WI38 (cell line): ENCODE data around the gene PIWIL4.

Experiments used
- H3K4me3 ChIP-seq: 2 replicates; pipeline ENCODE4 v1.5.1; 2011; ENCODE audit warnings: low read depth, mild to moderate bottlenecking, control low read depth, low read length
- TF ChIP-seq, protein P1 (sequence below): IDR thresholded peaks from 2 replicates; pipeline ENCODE4 v1.5.1; 2012; ENCODE audit warnings: low read depth, mild to moderate bottlenecking, control low read depth, low read length

Gene PIWIL4

DNA sequence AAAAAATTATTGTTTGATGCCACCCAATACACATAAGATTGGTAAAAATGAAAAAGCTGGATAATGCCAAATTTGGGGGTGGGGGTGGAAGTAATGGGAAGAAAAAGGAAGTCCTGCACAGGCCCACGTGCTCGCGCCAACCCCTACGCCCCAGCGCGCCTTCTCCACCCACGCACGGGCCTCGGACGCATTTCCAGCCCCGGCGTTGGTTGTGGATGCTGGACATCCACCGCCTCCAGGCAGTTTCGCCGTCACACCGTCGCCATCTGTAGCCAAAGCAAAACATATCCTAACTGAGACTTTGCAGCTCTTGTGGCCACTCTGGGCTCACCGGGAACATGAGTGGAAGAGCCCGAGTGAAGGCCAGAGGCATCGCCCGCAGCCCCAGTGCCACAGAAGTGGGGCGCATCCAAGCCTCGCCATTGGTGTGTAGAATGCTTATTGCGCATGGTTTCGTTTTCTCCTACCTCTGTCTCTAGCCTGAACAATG is at the start of gene PIWIL4:
TSS of gene PIWIL4 (plus strand) at position 188 of the 490 bp plus-strand sequence. CDS start at position 339, 151 bp downstream.
- TF ChIP-seq, protein P1, sequence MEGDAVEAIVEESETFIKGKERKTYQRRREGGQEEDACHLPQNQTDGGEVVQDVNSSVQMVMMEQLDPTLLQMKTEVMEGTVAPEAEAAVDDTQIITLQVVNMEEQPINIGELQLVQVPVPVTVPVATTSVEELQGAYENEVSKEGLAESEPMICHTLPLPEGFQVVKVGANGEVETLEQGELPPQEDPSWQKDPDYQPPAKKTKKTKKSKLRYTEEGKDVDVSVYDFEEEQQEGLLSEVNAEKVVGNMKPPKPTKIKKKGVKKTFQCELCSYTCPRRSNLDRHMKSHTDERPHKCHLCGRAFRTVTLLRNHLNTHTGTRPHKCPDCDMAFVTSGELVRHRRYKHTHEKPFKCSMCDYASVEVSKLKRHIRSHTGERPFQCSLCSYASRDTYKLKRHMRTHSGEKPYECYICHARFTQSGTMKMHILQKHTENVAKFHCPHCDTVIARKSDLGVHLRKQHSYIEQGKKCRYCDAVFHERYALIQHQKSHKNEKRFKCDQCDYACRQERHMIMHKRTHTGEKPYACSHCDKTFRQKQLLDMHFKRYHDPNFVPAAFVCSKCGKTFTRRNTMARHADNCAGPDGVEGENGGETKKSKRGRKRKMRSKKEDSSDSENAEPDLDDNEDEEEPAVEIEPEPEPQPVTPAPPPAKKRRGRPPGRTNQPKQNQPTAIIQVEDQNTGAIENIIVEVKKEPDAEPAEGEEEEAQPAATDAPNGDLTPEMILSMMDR: no peak

DNA sequence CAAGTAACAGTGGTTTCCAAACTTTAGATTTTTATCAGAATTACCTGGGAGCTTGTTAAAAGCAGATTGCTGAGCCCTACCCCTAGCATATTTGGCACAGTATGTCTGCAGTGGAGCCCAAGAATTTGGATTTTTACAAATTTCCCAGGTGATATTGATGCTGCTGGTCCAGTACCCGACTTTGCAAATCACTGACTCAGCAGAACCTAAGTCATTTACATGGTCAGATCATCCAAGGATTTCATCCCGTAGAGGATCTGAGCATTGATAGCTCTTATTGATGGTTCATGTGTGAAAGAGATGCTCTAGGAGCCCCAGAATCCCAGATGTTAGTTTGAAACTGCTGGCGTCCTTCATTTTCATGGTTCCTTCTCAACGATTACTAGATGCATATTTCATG is 48.9 kb upstream of the PIWIL4 start:
- TF ChIP-seq, protein P1: no peak
- no peak overlapping the region for H3K4me3 ChIP-seq

More for the DNA sequence above, at the start of gene PIWIL4:
- no peak within 1 kb of the TSS for H3K4me3 ChIP-seq

DNA sequence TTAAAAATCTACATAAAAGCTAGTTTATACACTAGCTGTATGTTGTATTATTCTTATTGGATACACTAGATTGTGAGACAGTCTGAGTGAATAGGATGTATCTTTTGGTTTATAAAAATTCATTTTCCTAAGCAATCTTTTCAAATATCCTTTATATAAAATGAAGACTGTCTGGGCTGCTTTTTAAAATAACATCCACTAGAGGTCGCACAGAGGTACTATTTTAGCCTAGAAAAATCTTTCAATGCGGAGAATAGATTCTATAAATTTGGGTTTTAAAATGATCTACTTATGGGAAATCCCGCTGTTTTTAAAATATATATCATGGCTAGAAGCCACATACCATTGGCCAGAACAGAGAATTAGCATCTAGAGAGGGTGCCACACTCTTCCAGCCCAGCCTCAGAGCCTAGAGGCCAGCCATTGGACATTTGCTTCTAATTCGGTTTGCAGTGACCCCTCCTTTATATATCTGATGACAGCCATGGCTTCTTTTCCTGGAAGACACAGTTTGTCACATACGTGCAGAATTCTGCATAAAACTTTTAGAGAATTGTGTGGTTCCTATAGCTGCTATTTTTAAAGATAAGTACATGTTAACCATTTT is 47.6 kb upstream of the PIWIL4 start:
- no peak overlapping the region for H3K4me3 ChIP-seq
- TF ChIP-seq, protein P1: no peak; the same call in 1 of the 2 replicates

DNA sequence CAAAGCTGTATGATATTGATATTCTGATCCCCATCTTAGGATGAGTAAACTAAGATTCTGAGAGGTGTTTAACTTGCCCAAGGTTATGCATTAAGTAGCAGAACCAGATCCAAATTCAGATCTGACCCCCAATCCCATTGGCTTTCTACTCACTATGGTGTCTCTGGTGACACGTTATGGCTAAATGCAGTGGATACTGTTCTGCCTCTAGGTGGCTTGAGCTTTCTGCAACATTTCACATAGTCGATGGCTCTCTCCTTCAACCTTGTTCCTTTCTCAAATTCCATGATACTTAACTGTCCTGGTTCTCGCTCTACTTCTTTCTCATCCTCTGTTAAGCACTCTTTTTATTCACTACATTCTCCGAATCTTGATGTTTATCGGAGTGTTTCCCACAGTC is 45.5 kb upstream of the PIWIL4 start:
- TF ChIP-seq, protein P1: peak; percentile 26; the same call in 1 of the 2 replicates
- H3K4me3 ChIP-seq: no peak overlapping the region

DNA sequence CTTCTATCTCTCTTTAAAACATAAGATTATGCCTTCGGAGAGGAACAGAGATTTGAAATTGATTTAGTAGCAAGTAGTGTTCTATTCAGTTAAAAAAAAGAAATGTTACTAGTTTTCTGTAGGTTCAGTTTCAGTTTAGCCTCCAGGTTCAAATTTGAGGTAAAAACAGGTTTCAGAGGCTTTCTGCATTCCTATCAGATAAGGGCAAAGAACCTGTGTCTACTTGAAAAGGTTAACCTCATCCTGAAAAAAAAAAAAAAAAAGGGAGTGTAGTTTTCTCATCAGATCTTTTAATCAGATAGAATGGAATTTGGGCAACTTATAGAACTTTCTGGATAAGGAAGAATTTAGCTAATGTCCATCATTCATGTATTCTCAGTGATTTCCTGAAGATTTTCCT is 42.8 kb upstream of the PIWIL4 start:
- TF ChIP-seq, protein P1: no peak
- no peak overlapping the region for H3K4me3 ChIP-seq

DNA sequence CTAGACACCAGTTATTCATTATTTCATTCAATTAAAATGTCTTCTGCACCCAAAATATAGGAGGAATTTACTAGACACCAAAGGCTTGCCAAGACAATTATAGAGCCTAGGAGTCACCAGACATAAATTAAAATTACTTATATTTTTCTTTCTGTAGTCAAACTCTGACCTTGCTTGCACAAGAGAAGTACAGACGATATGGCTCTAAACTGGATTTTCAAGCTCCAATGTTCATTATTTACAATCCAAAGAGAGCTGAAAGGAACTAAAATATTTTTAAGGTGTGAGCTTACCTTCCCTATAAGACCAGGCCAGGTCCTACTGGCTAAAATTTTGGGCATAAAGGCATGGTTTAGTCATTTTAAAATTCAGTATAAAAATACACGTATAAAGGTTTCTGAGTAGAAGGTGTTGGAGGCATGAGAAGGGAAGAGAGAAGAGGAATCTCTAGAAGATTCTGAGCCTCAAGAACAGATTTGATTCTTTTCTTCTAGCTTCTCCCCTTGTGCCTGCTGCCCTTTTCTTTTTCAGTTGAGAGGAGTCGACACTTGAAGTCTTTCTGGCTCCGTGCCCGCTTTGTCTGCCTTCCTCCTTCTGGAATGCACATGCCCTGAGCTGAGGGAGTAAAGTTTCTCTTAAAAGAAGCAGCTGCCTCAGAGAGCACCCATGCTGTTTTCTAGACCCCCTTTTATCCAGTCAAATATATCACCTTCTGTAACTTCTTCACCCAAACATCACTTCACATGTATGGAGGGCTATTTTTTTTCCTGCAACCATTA is 41.4 kb upstream of the PIWIL4 start:
- TF ChIP-seq, protein P1: no peak
- H3K4me3 ChIP-seq: no peak overlapping the region

DNA sequence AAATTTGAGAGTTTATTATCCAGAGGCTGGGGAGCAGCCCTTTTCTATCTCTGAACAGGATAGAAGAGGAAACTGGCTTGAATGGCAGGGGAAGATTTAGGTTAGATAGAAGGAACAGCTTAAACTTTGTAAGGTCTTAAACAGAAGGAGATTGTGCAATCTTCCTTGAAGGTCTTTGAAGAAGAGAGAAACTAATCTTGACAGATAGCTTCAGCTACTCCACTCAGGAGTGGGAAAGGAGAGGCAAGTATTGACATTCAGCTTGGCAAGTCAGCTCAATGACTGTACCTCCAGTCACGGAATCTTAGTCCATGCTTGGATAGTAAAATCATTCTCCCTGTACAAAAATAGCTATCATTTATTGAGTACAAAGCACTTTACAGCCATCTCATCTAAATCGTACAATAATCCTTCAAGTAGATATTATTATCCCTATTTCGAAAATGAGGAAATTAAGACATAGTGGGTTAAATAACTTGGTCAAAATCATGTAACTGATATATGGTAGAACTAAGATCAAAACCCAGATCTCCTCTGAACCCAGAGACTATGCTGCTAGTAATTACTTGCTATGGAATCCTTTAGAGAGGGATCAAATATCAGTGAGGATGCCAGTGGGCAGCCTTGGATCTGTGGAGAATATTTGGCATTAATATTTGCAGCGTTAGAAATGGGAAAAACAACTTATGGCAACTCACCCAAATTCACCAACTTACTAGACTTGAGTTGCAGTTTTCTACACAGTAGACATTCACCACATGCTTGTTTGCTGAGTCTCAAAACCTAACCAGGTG is 40.3 kb upstream of the PIWIL4 start:
- TF ChIP-seq, protein P1: no peak
- no peak overlapping the region for H3K4me3 ChIP-seq
